OCI-LY7 (cell line): ENCODE measurements around the gene ZNF300. TPM values are rescaled to one million over a fixed set of nuclear protein-coding genes. Genes with fewer than 3 reads are reported as not detected.

Experiments used
- BruUV-seq: library from RNA; stranded (reverse); fragments of 400-500 nt; replicated peaks from 2 replicates; lab custom pipeline; 2021; lab: Mats Ljungman, UMichigan
- CTCF ChIA-PET: fragments of 300-600 bp; sonication (Branson Sonifier 250); formaldehyde crosslinking; loops from one replicate; lab custom pipeline; 2022; ENCODE audit warnings: antibody characterized with exemption; ENCODE audit not compliant: unreplicated experiment; lab: Charles Lee
- POLR2A ChIA-PET: fragments of 300-600 bp; sonication (Branson Sonifier 250); formaldehyde crosslinking; loops from one replicate; lab custom pipeline; 2022; ENCODE audit warnings: antibody characterized with exemption; lab: Charles Lee
- DNase-seq: peaks from one replicate; pipeline ENCODE4 v3.0.0-alpha.2; 2015; ENCODE audit warnings: low spot score
- H2AFZ ChIP-seq: fragments of 200-600 bp; sonication (generic), shearing (Covaris generic); 2 replicates; pipeline ENCODE4 v1.6.1; 2014; ENCODE audit warnings: mild to moderate bottlenecking, antibody characterized with exemption, low read length, moderate library complexity
- H3K27ac ChIP-seq: fragments of 200-600 bp; sonication (generic); 2 replicates; pipeline ENCODE4 v1.5.1; 2014; ENCODE audit warnings: mixed run types, low read depth, mild to moderate bottlenecking, moderate library complexity, low read length, inconsistent platforms; ENCODE audit not compliant: poor library complexity, severe bottlenecking
- H3K36me3 ChIP-seq: fragments of 200-600 bp; sonication (generic); 2 replicates; pipeline ENCODE4 v1.6.1; 2014; ENCODE audit warnings: mild to moderate bottlenecking, antibody characterized with exemption, low read length, moderate library complexity, mixed read lengths; ENCODE audit not compliant: insufficient read depth
- H3K4me1 ChIP-seq: fragments of 200-600 bp; sonication (generic); 2 replicates; pipeline ENCODE4 v1.5.1; 2014; ENCODE audit warnings: mild to moderate bottlenecking, low read length; ENCODE audit not compliant: insufficient read depth, poor library complexity, severe bottlenecking
- H3K4me2 ChIP-seq: fragments of 200-600 bp; sonication (generic); 2 replicates; pipeline ENCODE4 v1.6.1; 2014; ENCODE audit warnings: mild to moderate bottlenecking, low read length
- H3K4me3 ChIP-seq: fragments of 200-600 bp; sonication (generic); 2 replicates; pipeline ENCODE4 v1.5.1; 2014; ENCODE audit warnings: mild to moderate bottlenecking, low read depth, low read length; ENCODE audit not compliant: poor library complexity, severe bottlenecking
- H3K79me2 ChIP-seq: fragments of 200-600 bp; sonication (generic); 2 replicates; pipeline ENCODE4 v1.6.1; 2016; ENCODE audit warnings: low read depth, mild to moderate bottlenecking, low read length, moderate library complexity, mixed read lengths; ENCODE audit not compliant: insufficient read depth
- H3K9me2 ChIP-seq: fragments of 200-600 bp; sonication (generic); 2 replicates; pipeline ENCODE4 v1.6.1; 2016; ENCODE audit warnings: mild to moderate bottlenecking, low read length, mixed read lengths; ENCODE audit not compliant: insufficient read depth
- H3K9me3 ChIP-seq: fragments of 200-600 bp; sonication (generic); 2 replicates; pipeline ENCODE4 v1.6.1; 2014; ENCODE audit warnings: mild to moderate bottlenecking, mixed run types, low read length, mixed read lengths
- H4K20me1 ChIP-seq: fragments of 200-600 bp; sonication (generic); 2 replicates; pipeline ENCODE4 v1.6.1; 2014; ENCODE audit warnings: mild to moderate bottlenecking, antibody characterized with exemption, low read length, moderate library complexity, mixed read lengths; ENCODE audit not compliant: insufficient read depth
- CTCF ChIP-seq: fragments of 200-600 bp; sonication (generic); conservative IDR thresholded peaks from 2 replicates; pipeline ENCODE4 v1.5.1; 2014; ENCODE audit warnings: mild to moderate bottlenecking, antibody characterized with exemption, low read length, moderate library complexity, mixed read lengths
- EZH2phosphoT487 ChIP-seq: fragments of 200-600 bp; sonication (generic); IDR thresholded peaks from 2 replicates; pipeline ENCODE4 v1.6.1; 2018; ENCODE audit warnings: low read depth, borderline replicate concordance, mild to moderate bottlenecking, mixed run types, antibody characterized with exemption, low read length, moderate library complexity, mixed read lengths
- intact Hi-C: fragments of 100-400 bp; cut with micrococcal nuclease; formaldehyde crosslinking; loops from one replicate; pipeline ENCODE4 v1.10.0; 2022; ENCODE audit not compliant: unreplicated experiment
- total RNA-seq, 2 experiments: library from RNA; depleted of rRNA in 1 of 2; stranded (reverse); fragments of >200 nt in 1 of 2; shearing (Covaris generic) in 1 of 2; gene quantifications; 2 replicates each; pipeline ENCODE4 v1.2.3, GENCODE V29; 2014 to 2022

The ZNF300 gene
- total RNA-seq, 2 experiments from 2014 or later: not detected

- H3K4me2 ChIP-seq: no peak overlapping the region
- intact Hi-C loops: no loop called here
- DNase-seq: no peak
- TF ChIP-seq CTCF (no peak), EZH2phosphoT487 (no peak)
- H2AFZ ChIP-seq: no peak overlapping the region
- no peak overlapping the region for H3K4me3 ChIP-seq
- H4K20me1 ChIP-seq: no peaks in the 10 kb centered on the region
- no peak overlapping the region for H3K27ac ChIP-seq
- H3K9me2 ChIP-seq: no peaks in the 10 kb centered on the region
- H3K4me1 ChIP-seq: no peaks in the 10 kb centered on the region
- ChIA-PET CTCF (no interaction called here), POLR2A (no interaction called here)
- H3K9me3 ChIP-seq: peaks cover 12% of the 10 kb centered on the region; the same call in 1 of the 2 replicates
- no peaks in the 10 kb centered on the region for H3K36me3 ChIP-seq
- no TSS peak for BruUV-seq
- no peaks in the 10 kb centered on the region for H3K79me2 ChIP-seq
Observed at GRCh38 chr5:150946351-150946905, 41.6 kb upstream of the ZNF300 start.

GRCh38 chr5:150945947-150946346 lies 41.2 kb upstream of the ZNF300 start:
- no peaks in the 10 kb centered on the region for H3K4me1 ChIP-seq
- H3K9me3 ChIP-seq: peaks cover 8% of the 10 kb centered on the region; the same call in 1 of the 2 replicates
- ChIA-PET CTCF (no interaction called here), POLR2A (no interaction called here)
- H2AFZ ChIP-seq: no peak overlapping the region
- H3K27ac ChIP-seq: no peak overlapping the region
- no peak for DNase-seq
- no TSS peak for BruUV-seq
- H3K36me3 ChIP-seq: no peaks in the 10 kb centered on the region
- H3K4me3 ChIP-seq: no peak overlapping the region
- intact Hi-C loops: no loop called here
- no peaks in the 10 kb centered on the region for H4K20me1 ChIP-seq
- H3K79me2 ChIP-seq: no peaks in the 10 kb centered on the region
- H3K9me2 ChIP-seq: no peaks in the 10 kb centered on the region
- H3K4me2 ChIP-seq: no peak overlapping the region
- no peak for TF ChIP-seq EZH2phosphoT487
- no peak for TF ChIP-seq CTCF

GRCh38 chr5:150945486-150945885 lies 40.7 kb upstream of the ZNF300 start:
- intact Hi-C loops: no loop called here
- no peaks in the 10 kb centered on the region for H3K4me1 ChIP-seq
- H2AFZ ChIP-seq: no peak overlapping the region
- no TSS peak for BruUV-seq
- H3K36me3 ChIP-seq: no peaks in the 10 kb centered on the region
- no peaks in the 10 kb centered on the region for H3K9me2 ChIP-seq
- TF ChIP-seq CTCF (no peak), EZH2phosphoT487 (no peak)
- no peak for DNase-seq
- no peak overlapping the region for H3K4me3 ChIP-seq
- no peak overlapping the region for H3K27ac ChIP-seq
- H4K20me1 ChIP-seq: no peaks in the 10 kb centered on the region
- CTCF ChIA-PET: no interaction called here
- no peak overlapping the region for H3K4me2 ChIP-seq
- H3K9me3 ChIP-seq: 0 out of 2 replicates have a peak, but pooled peaks cover 4% of the 10 kb centered on the region
- no peaks in the 10 kb centered on the region for H3K79me2 ChIP-seq
- POLR2A ChIA-PET: no interaction called here
